HepG2 (cell line): Measurements from ENCODE around the gene KCNQ5. TPM values are rescaled to one million over a fixed set of nuclear protein-coding genes. Genes with fewer than 3 reads are reported as not detected.

Source experiments
- ATAC-seq: fragments of 200-7000 bp; cut with Tn5 transposase; 3 replicates; pipeline ENCODE4 v1.9.1; 2020; ENCODE audit warnings: mild to moderate bottlenecking, moderate library complexity
- BruUV-seq: library from RNA; stranded (reverse); fragments of 400-500 nt; replicated peaks from 2 replicates; lab custom pipeline; 2021; lab: Mats Ljungman, UMichigan
- CTCF ChIA-PET: fragments of 300-600 bp; formaldehyde crosslinking; extraction: SDS; loops from one replicate; lab custom pipeline; 2021; ENCODE audit warnings: low total read pairs, inconsistent platforms, low intra/inter-chr PET ratio; lab: Yijun Ruan, JAX
- POLR2A ChIA-PET: fragments of 350-600 bp; sonication (Branson Sonifier 250); formaldehyde crosslinking; loops from one replicate; lab custom pipeline; 2020; ENCODE audit warnings: antibody characterized with exemption, inconsistent platforms; lab: Yijun Ruan, JAX
- DNase-seq: peaks from one replicate; pipeline ENCODE4 v3.0.0-alpha.2; 2015; ENCODE audit warnings: low spot score
- FAIRE-seq: peaks from 3 replicates; lab custom pipeline; 2011; peaks lifted over from hg19 to GRCh38; lab: Jason Lieb, UNC
- H2AFZ ChIP-seq: one replicate; pipeline ENCODE4 v1.6.1; 2011; ENCODE audit warnings: low read length, inconsistent platforms
- H3K27ac ChIP-seq: fragments of 300-600 bp; 3 replicates; pipeline ENCODE4 v1.8.0; 2011; ENCODE audit warnings: mixed run types, mild to moderate bottlenecking, mixed read lengths, low read length, inconsistent platforms; ENCODE audit not compliant: insufficient read depth; ENCODE audit errors: extremely low read length
- H3K27me3 ChIP-seq, 2 experiments: fragments of 200-600 bp in 1 of 2; 2 replicates in 1 of 2; 3 replicates in 1 of 2; pipeline versions ENCODE4 v1.6.0 to v1.8.0; 2011; ENCODE audit warnings: low read length in 2 of 2, mild to moderate bottlenecking in 2 of 2, moderate library complexity in 2 of 2, inconsistent platforms in 1 of 2; ENCODE audit not compliant: insufficient read depth in 2 of 2, control insufficient read depth in 1 of 2
- H3K36me3 ChIP-seq, 2 experiments: fragments of 200-600 bp in 1 of 2; replicated peaks in 1 of 2; 2 replicates in 1 of 2; 3 replicates in 1 of 2; pipeline versions ENCODE4 v1.5.1 to v1.8.0; 2011; ENCODE audit warnings: low read length in 2 of 2, inconsistent platforms in 1 of 2; ENCODE audit not compliant: insufficient read depth in 2 of 2, control insufficient read depth in 1 of 2
- H3K4me1 ChIP-seq: 2 replicates; pipeline ENCODE4 v1.5.1; 2012; ENCODE audit warnings: low read length, inconsistent platforms; ENCODE audit not compliant: insufficient read depth
- H3K4me2 ChIP-seq: 2 replicates; pipeline ENCODE4 v1.6.0; 2011; ENCODE audit warnings: low read depth, low read length, inconsistent platforms
- H3K4me3 ChIP-seq, 3 experiments: fragments of 200-600 bp in 1 of 3; sonication (generic), shearing (Covaris generic) in 1 of 3; replicated peaks in 1 of 3; 2 replicates each; pipeline ENCODE4 v1.5.1; 2011 to 2016; ENCODE audit warnings: low read length in 3 of 3, inconsistent platforms in 2 of 3, low read depth in 2 of 3, mild to moderate bottlenecking in 2 of 3, control low read depth in 1 of 3, mixed read lengths in 1 of 3; ENCODE audit not compliant: insufficient read depth in 1 of 3
- H3K79me2 ChIP-seq: one replicate; pipeline ENCODE4 v1.6.1; 2011; ENCODE audit warnings: low read length, inconsistent platforms; ENCODE audit not compliant: insufficient read depth
- H3K9ac ChIP-seq: 2 replicates; pipeline ENCODE4 v1.6.0; 2011; ENCODE audit warnings: mild to moderate bottlenecking, low read depth, low read length, inconsistent platforms; ENCODE audit not compliant: insufficient read depth
- H3K9me3 ChIP-seq: 2 replicates; pipeline ENCODE4 v1.5.1; 2012; ENCODE audit warnings: mild to moderate bottlenecking, low read length
- H4K20me1 ChIP-seq: 2 replicates; pipeline ENCODE4 v1.6.0; 2011; ENCODE audit warnings: inconsistent platforms, mild to moderate bottlenecking, low read length, moderate library complexity; ENCODE audit not compliant: insufficient read depth
- HOMEZ ChIP-seq: IDR thresholded peaks from 2 replicates; pipeline ENCODE4 v1.6.1; 2016; ENCODE audit warnings: low read depth
- NFYC ChIP-seq: IDR thresholded peaks from 2 replicates; pipeline ENCODE4 v1.6.1; 2016; ENCODE audit warnings: missing genetic modification reagents, missing compliant biosample characterization
- RXRB ChIP-seq: IDR thresholded peaks from 2 replicates; pipeline ENCODE4 v1.6.1; 2016; ENCODE audit warnings: borderline replicate concordance, missing genetic modification reagents, missing compliant biosample characterization
- SRSF1 ChIP-seq: fragments of 200-400 bp; formaldehyde crosslinking; optimal IDR thresholded peaks from 2 replicates; pipeline ENCODE3; 2017; ENCODE audit warnings: mild to moderate bottlenecking, low read depth, low read length, moderate library complexity
- TBP ChIP-seq: sonication (generic); formaldehyde crosslinking; IDR thresholded peaks from 2 replicates; pipeline ENCODE4 v1.5.0; 2020; ENCODE audit warnings: missing genetic modification reagents
- ZBTB38 ChIP-seq: sonication (generic); formaldehyde crosslinking; IDR thresholded peaks from 2 replicates; pipeline ENCODE4 v1.5.1; 2020; ENCODE audit warnings: mild to moderate bottlenecking, missing genetic modification reagents
- ZBTB4 ChIP-seq: sonication (generic); formaldehyde crosslinking; IDR thresholded peaks from 2 replicates; pipeline ENCODE4 v1.4.0; 2020; ENCODE audit warnings: missing genetic modification reagents, mild to moderate bottlenecking, borderline replicate concordance
- ZNF207 ChIP-seq: fragments of 450-650 bp; IDR thresholded peaks from 2 replicates; pipeline ENCODE4 v1.6.1; 2016; ENCODE audit warnings: antibody characterized with exemption, borderline replicate concordance
- ZNF30 ChIP-seq: sonication (generic); formaldehyde crosslinking; IDR thresholded peaks from 2 replicates; pipeline ENCODE4 v1.5.0; 2020; ENCODE audit warnings: mild to moderate bottlenecking, missing genetic modification reagents
- WGBS: methylation state at CpG from one replicate; pipeline ENCODE4 v1.1.6; 2017; ENCODE audit warnings: low lambda C conversion rate; 5-methylcytosine and 5-hydroxymethylcytosine counted together
- in situ Hi-C: cut with HindIII; loops from 2 replicates; pipeline ENCODE4 v1.10.0; 2017; ENCODE audit warnings: low pct_unique_long_range_greater_than_20kb; ENCODE audit not compliant: extremely low pct_ligation_motif_present
- intact Hi-C: fragments of 100-400 bp; cut with micrococcal nuclease; formaldehyde crosslinking; loops from one replicate; pipeline ENCODE4 v1.10.0; 2022; ENCODE audit not compliant: unreplicated experiment
- polyA plus RNA-seq, 8 experiments: library from polyadenylated mRNA; depleted of rRNA in 3 of 8; stranded (reverse) in 7 of 8; unstranded in 1 of 8; fragments of >200 nt; fragmentation: Illumina TruSeq in 4 of 8; extraction: Trizol in 4 of 8; gene quantifications; 2 replicates each; pipeline versions ENCODE4 v1.2.1 to v1.2.3, GENCODE V29; 2011 to 2016; ENCODE audit warnings: low read depth in 4 of 8, missing spikeins in 1 of 8, mixed read lengths in 1 of 8; ENCODE audit not compliant: insufficient read depth in 1 of 8
- total RNA-seq, 5 experiments: library from RNA; depleted of rRNA; stranded (reverse); fragments of >200 nt; fragmentation: Illumina TruSeq; extraction: Trizol; gene quantifications; 2 replicates each; pipeline ENCODE4 v1.2.3, GENCODE V29; 2016; ENCODE audit warnings: low read depth in 1 of 5
- TF ChIP-seq, protein P1 (sequence below): sonication (generic); formaldehyde crosslinking; IDR thresholded peaks from 2 replicates; pipeline ENCODE4 v1.5.0; 2020; ENCODE audit warnings: mild to moderate bottlenecking, missing genetic modification reagents
- TF ChIP-seq, protein P2 (sequence below): sonication (generic); formaldehyde crosslinking; IDR thresholded peaks from 2 replicates; pipeline ENCODE4 v1.4.0; 2020; ENCODE audit warnings: missing genetic modification reagents, borderline replicate concordance

KCNQ5 gene
- total and polyA plus RNA-seq, 2 of the 13 experiments (the other 11 are each of a cell fraction or from before 2014, with no cell fraction given) = 0.04 TPM; not detected in 1

GRCh38 chr6:72844614-72845013, 222.8 kb downstream of the KCNQ5 start:
- ATAC-seq = no peak

More at GRCh38 chr6:72844614-72845013, 222.8 kb downstream of the KCNQ5 start:
- intact Hi-C loops = no loop called here
- Histone ChIP-seq H3K9me3 (no peaks in the 10 kb centered on the region), H3K4me3 (no peak overlapping the region), H3K36me3 (no peaks in the 10 kb centered on the region), H2AFZ (no peak overlapping the region), H3K4me1 (no peaks in the 10 kb centered on the region)
- POLR2A ChIA-PET = no interaction called here
- BruUV-seq = no TSS peak
- 1% methylated on average over 4 of the region's 4 CpGs for WGBS
- TF ChIP-seq ZBTB38 (CRISPR knock-in tag) (no peak), RXRB (no peak), HOMEZ (no peak), SRSF1 (no peak), NFYC (no peak), TBP (CRISPR knock-in tag) (no peak), ZNF207 (no peak), ZNF30 (CRISPR knock-in tag) (no peak), ZBTB4 (no peak)
- TF ChIP-seq, protein P1, sequence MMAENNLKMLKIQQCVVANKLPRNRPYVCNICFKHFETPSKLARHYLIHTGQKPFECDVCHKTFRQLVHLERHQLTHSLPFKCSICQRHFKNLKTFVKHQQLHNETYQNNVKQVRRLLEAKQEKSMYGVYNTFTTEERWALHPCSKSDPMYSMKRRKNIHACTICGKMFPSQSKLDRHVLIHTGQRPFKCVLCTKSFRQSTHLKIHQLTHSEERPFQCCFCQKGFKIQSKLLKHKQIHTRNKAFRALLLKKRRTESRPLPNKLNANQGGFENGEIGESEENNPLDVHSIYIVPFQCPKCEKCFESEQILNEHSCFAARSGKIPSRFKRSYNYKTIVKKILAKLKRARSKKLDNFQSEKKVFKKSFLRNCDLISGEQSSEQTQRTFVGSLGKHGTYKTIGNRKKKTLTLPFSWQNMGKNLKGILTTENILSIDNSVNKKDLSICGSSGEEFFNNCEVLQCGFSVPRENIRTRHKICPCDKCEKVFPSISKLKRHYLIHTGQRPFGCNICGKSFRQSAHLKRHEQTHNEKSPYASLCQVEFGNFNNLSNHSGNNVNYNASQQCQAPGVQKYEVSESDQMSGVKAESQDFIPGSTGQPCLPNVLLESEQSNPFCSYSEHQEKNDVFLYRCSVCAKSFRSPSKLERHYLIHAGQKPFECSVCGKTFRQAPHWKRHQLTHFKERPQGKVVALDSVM (CRISPR knock-in tag) = no peak
- TF ChIP-seq, protein P2, sequence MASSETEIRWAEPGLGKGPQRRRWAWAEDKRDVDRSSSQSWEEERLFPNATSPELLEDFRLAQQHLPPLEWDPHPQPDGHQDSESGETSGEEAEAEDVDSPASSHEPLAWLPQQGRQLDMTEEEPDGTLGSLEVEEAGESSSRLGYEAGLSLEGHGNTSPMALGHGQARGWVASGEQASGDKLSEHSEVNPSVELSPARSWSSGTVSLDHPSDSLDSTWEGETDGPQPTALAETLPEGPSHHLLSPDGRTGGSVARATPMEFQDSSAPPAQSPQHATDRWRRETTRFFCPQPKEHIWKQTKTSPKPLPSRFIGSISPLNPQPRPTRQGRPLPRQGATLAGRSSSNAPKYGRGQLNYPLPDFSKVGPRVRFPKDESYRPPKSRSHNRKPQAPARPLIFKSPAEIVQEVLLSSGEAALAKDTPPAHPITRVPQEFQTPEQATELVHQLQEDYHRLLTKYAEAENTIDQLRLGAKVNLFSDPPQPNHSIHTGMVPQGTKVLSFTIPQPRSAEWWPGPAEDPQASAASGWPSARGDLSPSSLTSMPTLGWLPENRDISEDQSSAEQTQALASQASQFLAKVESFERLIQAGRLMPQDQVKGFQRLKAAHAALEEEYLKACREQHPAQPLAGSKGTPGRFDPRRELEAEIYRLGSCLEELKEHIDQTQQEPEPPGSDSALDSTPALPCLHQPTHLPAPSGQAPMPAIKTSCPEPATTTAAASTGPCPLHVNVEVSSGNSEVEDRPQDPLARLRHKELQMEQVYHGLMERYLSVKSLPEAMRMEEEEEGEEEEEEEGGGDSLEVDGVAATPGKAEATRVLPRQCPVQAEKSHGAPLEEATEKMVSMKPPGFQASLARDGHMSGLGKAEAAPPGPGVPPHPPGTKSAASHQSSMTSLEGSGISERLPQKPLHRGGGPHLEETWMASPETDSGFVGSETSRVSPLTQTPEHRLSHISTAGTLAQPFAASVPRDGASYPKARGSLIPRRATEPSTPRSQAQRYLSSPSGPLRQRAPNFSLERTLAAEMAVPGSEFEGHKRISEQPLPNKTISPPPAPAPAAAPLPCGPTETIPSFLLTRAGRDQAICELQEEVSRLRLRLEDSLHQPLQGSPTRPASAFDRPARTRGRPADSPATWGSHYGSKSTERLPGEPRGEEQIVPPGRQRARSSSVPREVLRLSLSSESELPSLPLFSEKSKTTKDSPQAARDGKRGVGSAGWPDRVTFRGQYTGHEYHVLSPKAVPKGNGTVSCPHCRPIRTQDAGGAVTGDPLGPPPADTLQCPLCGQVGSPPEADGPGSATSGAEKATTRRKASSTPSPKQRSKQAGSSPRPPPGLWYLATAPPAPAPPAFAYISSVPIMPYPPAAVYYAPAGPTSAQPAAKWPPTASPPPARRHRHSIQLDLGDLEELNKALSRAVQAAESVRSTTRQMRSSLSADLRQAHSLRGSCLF = no peak
- TF ChIP-seq, all 625 proteins: peak for 0
- Histone ChIP-seq H3K79me2 (no peaks in the 10 kb centered on the region), H3K27me3 (no peaks in the 10 kb centered on the region), H3K4me2 (no peak overlapping the region), H3K9ac (no peak overlapping the region), H4K20me1 (no peaks in the 10 kb centered on the region), H3K27ac (no peak overlapping the region)
- FAIRE-seq = no peak
- CTCF ChIA-PET = no interaction called here
- in situ Hi-C loops = no loop called here
- no peak for DNase-seq
